ENCODE data around the gene NCS1. TPM values are rescaled to one million over a fixed set of nuclear protein-coding genes. Genes with fewer than 3 reads are reported as not detected.

Gene NCS1
- total RNA-seq, 1 experiment from 2014 or later, result 58.6 TPM

- POLR2A ChIA-PET (ENCODE audit: low non-redundant PET), result no interaction called here
- H3K27me3 ChIP-seq (replicated peaks; ENCODE audit: insufficient read depth, low read depth, low read length, poor library complexity), result no peaks in the 10 kb centered on the region
- BruUV-seq (replicated peaks), result no TSS peak
- no peak overlapping the region for H3K4me3 ChIP-seq (ENCODE audit: low read depth, low read length, poor library complexity, severe bottlenecking)
- H3K36me3 ChIP-seq (ENCODE audit: insufficient read depth, low read length, poor library complexity, severe bottlenecking), result peaks cover 24% of the 10 kb centered on the region
- H3K4me1 ChIP-seq (ENCODE audit: insufficient read depth, low read length, poor library complexity, severe bottlenecking), result peaks cover 5% of the 10 kb centered on the region
- intact Hi-C loops (cut with micrococcal nuclease; ENCODE audit: unreplicated experiment), result no loop called here
- H3K9me3 ChIP-seq (ENCODE audit: low read depth, low read length, poor library complexity, severe bottlenecking), result no peaks in the 10 kb centered on the region
- no peak overlapping the region for H3K27ac ChIP-seq (ENCODE audit: low read depth, low read length, poor library complexity, severe bottlenecking)
- TF ChIP-seq CTCF (conservative IDR thresholded peaks at IDR 0.05; ENCODE audit: low read depth, low read length) (no peak), EZH2 (IDR thresholded peaks at IDR 0.05; ENCODE audit: borderline replicate concordance, low read depth, low read length, poor library complexity, severe bottlenecking) (no peak)
- no peak for DNase-seq (ENCODE audit: low spot score)
- CTCF ChIA-PET, result no interaction called here
Measured at GRCh38 chr9:130126721-130127433, 45.3 kb upstream of the NCS1 start.

- intact Hi-C loops (cut with micrococcal nuclease; ENCODE audit: unreplicated experiment), result no loop called here
- TF ChIP-seq EZH2 (IDR thresholded peaks at IDR 0.05; ENCODE audit: borderline replicate concordance, low read depth, low read length, poor library complexity, severe bottlenecking) (no peak), CTCF (conservative IDR thresholded peaks at IDR 0.05; ENCODE audit: low read depth, low read length) (no peak)
- H3K36me3 ChIP-seq (ENCODE audit: insufficient read depth, low read length, poor library complexity, severe bottlenecking), result peaks cover 22% of the 10 kb centered on the region
- no TSS peak for BruUV-seq (replicated peaks)
- no peaks in the 10 kb centered on the region for H3K27me3 ChIP-seq (replicated peaks; ENCODE audit: insufficient read depth, low read depth, low read length, poor library complexity)
- no peak overlapping the region for H3K4me3 ChIP-seq (ENCODE audit: low read depth, low read length, poor library complexity, severe bottlenecking)
- ChIA-PET CTCF (no interaction called here), POLR2A (ENCODE audit: low non-redundant PET) (no interaction called here)
- H3K27ac ChIP-seq (ENCODE audit: low read depth, low read length, poor library complexity, severe bottlenecking), result peak overlapping the region; percentile 17
- H3K4me1 ChIP-seq (ENCODE audit: insufficient read depth, low read length, poor library complexity, severe bottlenecking), result peaks cover 5% of the 10 kb centered on the region
- DNase-seq (ENCODE audit: low spot score), result no peak
- no peaks in the 10 kb centered on the region for H3K9me3 ChIP-seq (ENCODE audit: low read depth, low read length, poor library complexity, severe bottlenecking)
Measured at GRCh38 chr9:130128251-130128650, 44.0 kb upstream of the NCS1 start.

GRCh38 chr9:130128733-130129431 is 43.3 kb upstream of the NCS1 start:
- H3K27me3 ChIP-seq (replicated peaks; ENCODE audit: insufficient read depth, low read depth, low read length, poor library complexity), result no peaks in the 10 kb centered on the region
- H3K36me3 ChIP-seq (ENCODE audit: insufficient read depth, low read length, poor library complexity, severe bottlenecking), result peaks cover 22% of the 10 kb centered on the region
- H3K27ac ChIP-seq (ENCODE audit: low read depth, low read length, poor library complexity, severe bottlenecking), result peak overlapping the region; percentile 51
- intact Hi-C loops (cut with micrococcal nuclease; ENCODE audit: unreplicated experiment), result no loop called here
- H3K4me1 ChIP-seq (ENCODE audit: insufficient read depth, low read length, poor library complexity, severe bottlenecking), result peaks cover 2% of the 10 kb centered on the region
- CTCF ChIA-PET, result no interaction called here
- H3K9me3 ChIP-seq (ENCODE audit: low read depth, low read length, poor library complexity, severe bottlenecking), result no peaks in the 10 kb centered on the region
- no peak overlapping the region for H3K4me3 ChIP-seq (ENCODE audit: low read depth, low read length, poor library complexity, severe bottlenecking)
- POLR2A ChIA-PET (ENCODE audit: low non-redundant PET), result no interaction called here
- TF ChIP-seq CTCF (conservative IDR thresholded peaks at IDR 0.05; ENCODE audit: low read depth, low read length), result no peak
- TF ChIP-seq EZH2 (IDR thresholded peaks at IDR 0.05; ENCODE audit: borderline replicate concordance, low read depth, low read length, poor library complexity, severe bottlenecking), result no peak
- DNase-seq (ENCODE audit: low spot score), result peak; percentile 50
- no TSS peak for BruUV-seq (replicated peaks)
